GM18526 (cell line): ENCODE data around the gene TBX21.

Experiments
- POLR2A ChIP-seq: IDR thresholded peaks from 3 replicates; pipeline ENCODE4 v1.6.1; 2011; ENCODE audit not compliant: insufficient read length; ENCODE audit errors: extremely low read depth

TBX21 gene

GRCh38 chr17:47733674-47734410 lies 806 bp downstream of the TBX21 start:
- no peak for TF ChIP-seq POLR2A

DNA sequence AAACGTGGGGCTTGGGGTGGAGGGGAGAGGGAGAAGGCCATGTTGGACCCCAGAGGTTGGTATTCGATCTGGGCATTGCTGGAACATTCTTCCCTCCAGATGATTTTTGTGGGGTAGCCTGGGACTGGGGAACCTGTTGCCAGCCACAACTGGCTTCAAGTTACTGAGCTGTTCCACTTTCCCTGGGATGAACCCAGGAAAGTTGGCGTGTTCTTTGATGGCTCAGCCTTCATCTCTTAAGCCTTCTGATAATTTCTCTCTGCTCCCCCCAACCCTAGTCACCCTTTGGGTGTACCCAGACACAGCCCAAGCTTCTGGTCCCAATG lies 2.1 kb downstream of the TBX21 start:
- no peak for TF ChIP-seq POLR2A

DNA sequence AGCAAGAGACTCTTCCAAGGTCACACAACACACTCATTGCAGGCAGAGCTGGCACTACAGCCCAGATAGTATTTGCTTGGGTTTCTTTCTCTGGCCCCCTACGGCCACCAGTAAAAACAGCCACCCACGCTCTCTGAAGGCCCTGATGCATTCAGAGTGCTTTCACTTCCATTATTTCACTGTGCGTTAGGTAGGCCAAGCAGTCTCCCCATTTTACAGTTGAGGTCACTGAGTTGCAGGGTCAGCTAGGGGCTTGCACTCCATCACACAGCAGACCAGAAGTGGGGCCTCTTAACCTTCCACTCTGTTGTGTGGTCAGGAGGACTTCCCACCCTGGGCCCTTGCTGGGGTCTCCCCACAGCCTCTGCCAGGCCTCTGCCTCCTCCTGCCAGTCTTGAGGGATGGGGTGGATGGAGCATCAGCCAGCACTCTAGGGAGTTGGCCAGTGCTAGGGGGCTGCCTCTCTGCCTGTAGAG lies 2.5 kb downstream of the TBX21 start:
- peak; percentile 18 for TF ChIP-seq POLR2A

DNA sequence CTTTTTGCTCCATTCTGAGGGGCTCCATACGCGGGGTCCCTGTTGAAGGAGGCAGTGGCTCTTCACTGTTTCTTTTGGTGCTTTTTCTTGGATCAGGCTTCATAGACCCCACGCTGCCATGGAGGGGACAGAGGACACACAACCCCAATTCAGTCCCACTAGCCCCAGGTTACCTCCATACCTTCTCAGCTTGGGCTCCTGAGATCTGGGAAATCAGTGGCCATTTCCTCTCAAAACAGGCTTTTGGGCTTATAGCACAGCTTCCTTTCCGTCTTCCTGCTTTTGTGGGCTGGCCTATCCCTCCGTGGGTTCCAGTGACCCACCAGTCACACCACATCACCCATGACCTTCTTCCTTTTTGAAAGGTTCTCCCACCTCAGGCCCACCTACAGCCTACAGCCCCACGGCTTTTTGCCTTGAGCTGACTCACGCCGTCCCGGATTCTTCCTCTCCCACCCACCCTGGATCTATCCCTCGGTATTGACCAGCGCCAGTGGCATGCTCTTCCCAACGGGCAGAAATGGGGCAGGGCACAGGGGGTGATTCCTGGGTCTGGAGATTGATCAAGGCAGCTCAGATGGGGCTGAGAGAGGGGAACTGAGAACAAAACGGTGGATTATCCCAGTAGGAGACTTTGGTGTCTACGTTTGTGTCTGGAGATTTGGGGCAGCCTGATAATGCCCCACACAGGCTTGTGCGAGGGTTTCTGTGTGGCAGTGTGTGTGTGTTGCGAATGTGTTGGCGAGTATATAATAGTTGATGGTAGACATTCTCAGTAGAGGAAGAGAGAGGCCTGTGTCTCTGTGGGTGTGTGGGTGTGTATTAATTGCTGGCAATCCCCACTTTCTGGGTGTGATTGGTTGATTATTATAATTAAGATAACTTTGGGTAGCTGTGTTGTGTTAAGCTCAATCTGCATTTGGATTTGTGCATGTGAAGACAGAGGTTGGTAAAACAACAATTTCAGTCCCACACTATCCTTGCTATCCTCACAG lies 3.8 kb downstream of the TBX21 start:
- no peak for TF ChIP-seq POLR2A

DNA sequence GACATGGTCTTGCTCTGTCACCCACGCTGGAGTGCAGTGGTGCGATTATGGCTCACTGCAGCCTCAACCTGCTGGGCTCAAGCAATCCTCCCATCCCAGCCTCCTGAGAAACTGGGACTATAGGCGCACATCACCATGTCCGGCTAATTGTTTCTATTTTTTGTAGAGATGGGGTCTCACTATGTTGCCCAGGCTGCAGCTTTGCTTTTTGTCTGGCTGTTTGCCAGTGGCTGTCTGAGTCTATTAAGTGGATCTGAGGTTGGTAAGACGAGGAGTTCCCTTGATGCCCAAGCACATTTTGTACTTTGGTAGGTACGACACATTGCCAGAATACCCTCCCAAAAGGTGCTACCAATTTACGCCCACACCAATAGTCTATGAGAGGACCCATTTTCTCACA lies 5.1 kb downstream of the TBX21 start:
- TF ChIP-seq POLR2A = no peak

DNA sequence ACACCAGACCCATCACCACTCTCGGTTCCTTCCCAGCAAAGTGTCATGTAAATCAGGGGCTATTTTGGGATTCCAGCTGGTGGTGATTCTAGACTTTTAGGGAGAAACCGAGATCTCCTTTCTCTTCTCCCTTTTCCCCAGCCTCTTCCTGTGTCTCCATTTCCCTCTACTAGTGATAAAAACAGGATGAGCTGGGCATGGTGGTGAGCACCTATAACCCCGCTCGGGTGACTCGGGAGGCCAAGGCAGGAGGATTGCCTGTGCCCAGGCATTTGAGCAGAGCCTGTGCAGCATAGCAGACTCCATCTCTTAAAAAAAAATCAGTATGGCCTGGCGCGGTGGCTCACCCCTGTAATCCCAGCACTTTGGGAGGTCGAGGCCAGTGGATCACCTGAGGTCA lies 6.1 kb downstream of the TBX21 start:
- no peak for TF ChIP-seq POLR2A

GRCh38 chr17:47741109-47741792 lies 8.2 kb downstream of the TBX21 start:
- no peak for TF ChIP-seq POLR2A

GRCh38 chr17:47741793-47742145 lies 8.7 kb downstream of the TBX21 start:
- TF ChIP-seq POLR2A = no peak

DNA sequence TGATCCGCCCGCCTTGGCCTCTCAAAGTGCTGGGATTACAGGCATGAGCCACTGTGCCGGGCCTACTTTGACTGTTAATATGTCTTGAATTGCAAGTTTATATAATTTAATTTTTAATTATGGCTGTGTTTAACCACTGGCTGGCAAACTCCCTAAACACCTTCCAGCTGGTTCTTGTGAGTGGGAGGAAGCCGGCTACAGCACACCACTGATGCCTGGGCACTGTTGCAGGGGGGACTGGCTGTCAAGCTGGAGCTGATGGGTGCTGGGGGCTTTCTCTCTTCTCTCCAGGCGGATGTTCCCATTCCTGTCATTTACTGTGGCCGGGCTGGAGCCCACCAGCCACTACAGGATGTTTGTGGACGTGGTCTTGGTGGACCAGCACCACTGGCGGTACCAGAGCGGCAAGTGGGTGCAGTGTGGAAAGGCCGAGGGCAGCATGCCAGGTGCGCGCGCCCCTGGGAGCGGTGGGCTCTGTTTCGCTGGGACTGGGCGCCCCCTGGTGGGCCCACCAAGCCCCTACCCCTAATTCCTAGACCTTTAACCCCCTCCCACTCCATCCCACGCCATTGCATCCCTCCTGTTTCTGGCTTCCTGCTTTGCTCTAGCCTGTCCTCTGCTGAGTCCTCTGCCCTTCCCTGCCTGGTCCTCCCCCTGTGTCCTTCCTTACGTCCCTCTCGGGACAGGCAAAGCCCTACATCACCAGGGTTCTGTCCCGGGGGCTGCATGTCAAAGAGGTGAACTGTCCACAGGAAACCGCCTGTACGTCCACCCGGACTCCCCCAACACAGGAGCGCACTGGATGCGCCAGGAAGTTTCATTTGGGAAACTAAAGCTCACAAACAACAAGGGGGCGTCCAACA lies 9.5 kb downstream of the TBX21 start:
- no peak for TF ChIP-seq POLR2A

- TF ChIP-seq POLR2A = no peak
These were observed 11.4 kb downstream of the TBX21 start for GRCh38 chr17:47744168-47745036.

GRCh38 chr17:47745037-47745380 lies 12.0 kb downstream of the TBX21 start:
- TF ChIP-seq POLR2A = no peak

- TF ChIP-seq POLR2A = no peak
These were observed 18.4 kb downstream of the TBX21 start for GRCh38 chr17:47751471-47751870.

DNA sequence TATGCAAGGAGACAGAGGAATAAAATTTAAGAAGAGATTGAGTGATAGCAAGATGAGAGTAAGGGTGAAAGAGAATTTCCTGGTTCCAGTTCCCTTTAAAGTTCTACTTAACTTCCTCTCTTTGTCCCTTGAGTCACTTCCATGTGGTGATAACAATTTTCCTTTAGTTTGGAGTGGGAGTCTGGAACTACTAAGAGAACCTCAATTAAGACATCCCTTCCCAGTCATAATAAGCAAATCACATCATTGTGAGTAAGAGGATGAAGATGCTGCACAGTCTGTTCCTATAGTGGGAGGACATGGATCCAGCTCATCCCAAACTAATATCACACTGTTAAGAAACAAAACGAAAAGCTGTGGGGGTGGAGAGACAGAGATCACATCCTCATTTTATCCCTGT lies 24.4 kb downstream of the TBX21 start:
- no peak for TF ChIP-seq POLR2A

- no peak for TF ChIP-seq POLR2A
These were observed 27.5 kb downstream of the TBX21 start for GRCh38 chr17:47760409-47761140.

GRCh38 chr17:47762728-47763127 lies 29.7 kb downstream of the TBX21 start:
- no peak for TF ChIP-seq POLR2A
